T-cell (primary cell): ENCODE results near the gene FLT3LG. TPM values are rescaled to one million over a fixed set of nuclear protein-coding genes. Genes with fewer than 3 reads are reported as not detected.

Experiments
- ATAC-seq, 4 experiments: fragments of 200-7000 bp in 3 of 4; fragments of 150-1000 bp in 1 of 4; cut with Tn5 transposase; replicated peaks in 1 of 4; 1 replicate in 3 of 4; 2 replicates in 1 of 4; pipeline ENCODE4 v1.10.0; 2021; ENCODE audit warnings: moderate library complexity in 3 of 4, mild to moderate bottlenecking in 2 of 4, moderate number of reproducible peaks in 1 of 4
- CTCF ChIA-PET, 2 donors: fragments of 300-600 bp; sonication (Branson Sonifier 250); formaldehyde crosslinking; loops; one replicate each; lab custom pipeline; 2022; ENCODE audit warnings: antibody characterized with exemption in 2 of 2; lab: Charles Lee
- POLR2A ChIA-PET, 2 donors: fragments of 300-600 bp; sonication (Branson Sonifier 250); formaldehyde crosslinking; loops; one replicate each; lab custom pipeline; 2022; ENCODE audit warnings: antibody characterized with exemption in 2 of 2; lab: Charles Lee
- DNase-seq, 35 experiments: peaks; one replicate each; pipeline versions ENCODE4 v3.0.0 to v3.0.0-alpha.2; 2013 to 2023
- H3K27ac ChIP-seq: one replicate; pipeline ENCODE4 v1.5.1; 2013; ENCODE audit warnings: low read length
- H3K27me3 ChIP-seq, 2 experiments: replicated peaks in 1 of 2; 1 replicate in 1 of 2; 2 replicates in 1 of 2; pipeline versions ENCODE4 v1.6.1 to v1.7.0; 2013; ENCODE audit warnings: low read length in 1 of 2, mixed read lengths in 1 of 2; ENCODE audit not compliant: control insufficient read depth in 2 of 2, insufficient read depth in 2 of 2; ENCODE audit errors: extremely low read depth in 1 of 2
- H3K36me3 ChIP-seq, 2 donors: 1 replicate in 1 of 2; 2 replicates in 1 of 2; pipeline versions ENCODE4 v1.6.1 to v1.7.0; 2013; ENCODE audit warnings: low read length in 1 of 2; ENCODE audit not compliant: control insufficient read depth in 2 of 2, insufficient read depth in 1 of 2; ENCODE audit errors: extremely low read depth in 1 of 2
- H3K4me1 ChIP-seq, 2 experiments: 1 replicate in 1 of 2; 2 replicates in 1 of 2; pipeline versions ENCODE4 v1.6.1 to v1.7.0; 2013; ENCODE audit warnings: low read length in 2 of 2, mixed read lengths in 1 of 2; ENCODE audit not compliant: insufficient read depth in 2 of 2, control insufficient read depth in 1 of 2; ENCODE audit errors: extremely low read depth in 1 of 2
- H3K4me3 ChIP-seq, 2 donors: 1 replicate in 1 of 2; 2 replicates in 1 of 2; pipeline versions ENCODE4 v1.5.1 to v1.7.0; 2013; ENCODE audit warnings: mild to moderate bottlenecking in 2 of 2, low read length in 1 of 2, moderate library complexity in 1 of 2; ENCODE audit not compliant: control insufficient read depth in 1 of 2; ENCODE audit errors: extremely low read depth in 1 of 2
- H3K9me3 ChIP-seq: 2 replicates; pipeline ENCODE4 v1.7.0; 2013
- H3K27ac Mint-ChIP-seq, 2 donors: one replicate each; pipeline ENCODE4 v1.8.0; 2020 to 2021; ENCODE audit warnings: mild to moderate bottlenecking in 2 of 2, mixed read lengths in 2 of 2
- H3K27me3 Mint-ChIP-seq, 2 donors: one replicate each; pipeline ENCODE4 v1.8.0; 2021 to 2022; ENCODE audit warnings: mixed read lengths in 2 of 2
- H3K36me3 Mint-ChIP-seq: one replicate; pipeline ENCODE4 v1.8.0; 2021; ENCODE audit warnings: mixed read lengths
- H3K4me1 Mint-ChIP-seq, 3 donors: one replicate each; pipeline ENCODE4 v1.8.0; 2020 to 2022; ENCODE audit warnings: mixed read lengths in 3 of 3, mild to moderate bottlenecking in 1 of 3
- H3K4me3 Mint-ChIP-seq, 3 donors: one replicate each; pipeline ENCODE4 v1.8.0; 2020 to 2022; ENCODE audit warnings: mild to moderate bottlenecking in 3 of 3, mixed read lengths in 3 of 3, moderate library complexity in 3 of 3
- H3K9me3 Mint-ChIP-seq, 3 donors: one replicate each; pipeline ENCODE4 v1.8.0; 2020 to 2022; ENCODE audit warnings: mixed read lengths in 3 of 3
- WGBS: methylation state at CpG from one replicate; pipeline ENCODE4 v1.1.5; 2013; ENCODE audit warnings: missing lambda C conversion rate; ENCODE audit not compliant: insufficient coverage; 5-methylcytosine and 5-hydroxymethylcytosine counted together
- total RNA-seq, 35 experiments: library from RNA in 6 of 35; stranded (reverse) in 6 of 35; fragments of 120-200 nt in 1 of 35; gene quantifications; one replicate each; pipeline versions ENCODE4 v1.2.1 to v1.2.4 and lab custom pipeline; 2013 to 2026

Gene FLT3LG
- total RNA-seq, 5 donors from 2014 or later (not counting 1 experiment from before 2014, with no cell fraction given) = 238 to 356 (median 260) TPM

GRCh38 chr19:49428547-49429451 lies 45.2 kb upstream of the FLT3LG start:
- peaks cover 52 to 65% (median 64%) of the 10 kb centered on the region in 3 donors for H3K4me1 Mint-ChIP-seq
- H3K4me3 Mint-ChIP-seq = peak overlapping the region; percentile 37 to 62 (median 49)
- Histone ChIP-seq H3K4me1 (peaks cover 7 to 61% of the 10 kb centered on the region in 2 experiments), H3K27me3 (peaks cover 16 to 99% of the 10 kb centered on the region in 2 experiments), H3K4me3 (peak overlapping the region in 1 of 2 donors; percentile 2), H3K27ac (no peak overlapping the region), H3K36me3 (no peaks in the 10 kb centered on the region), H3K9me3 (no peaks in the 10 kb centered on the region)
- no peak for ATAC-seq
- no peak for DNase-seq
- no peak overlapping the region for H3K27ac Mint-ChIP-seq
- ChIA-PET POLR2A (no interaction called here), CTCF (interaction anchor here in 1 of 2 donors (0.7 kb wide), 1 partner anchor 88 kb away, joined by 3 read pairs; no protein-coding TSS in a partner anchor)
- H3K27me3 Mint-ChIP-seq = peaks cover 71 to 91% of the 10 kb centered on the region in 2 donors
- H3K9me3 Mint-ChIP-seq = no peaks in the 10 kb centered on the region
- H3K36me3 Mint-ChIP-seq = peaks cover 6% of the 10 kb centered on the region
- WGBS = 31% methylated on average over 13 of the region's 29 CpGs

- peaks cover 43 to 53% (median 52%) of the 10 kb centered on the region in 3 donors for H3K4me1 Mint-ChIP-seq
- no peaks in the 10 kb centered on the region for H3K9me3 ChIP-seq
- POLR2A ChIA-PET = no interaction called here
Observed at GRCh38 chr19:49430172-49430677, 43.8 kb upstream of the FLT3LG start.

GRCh38 chr19:49430678-49431329 lies 43.2 kb upstream of the FLT3LG start:
- no peaks in the 10 kb centered on the region for H3K36me3 ChIP-seq
- no peak overlapping the region for H3K27ac ChIP-seq
- no peaks in the 10 kb centered on the region for H3K9me3 Mint-ChIP-seq
- no peak overlapping the region for H3K4me3 ChIP-seq
- POLR2A ChIA-PET = no interaction called here
- CTCF ChIA-PET = interaction anchor here in 1 of 2 donors (0.6 kb wide), 1 partner anchor 118 kb away, joined by 10 read pairs; no protein-coding TSS in a partner anchor
- peak in 1 of 35 experiments; percentile 48 for DNase-seq
- no peaks in the 10 kb centered on the region for H3K9me3 ChIP-seq
- peaks cover 71 to 92% of the 10 kb centered on the region in 2 donors for H3K27me3 Mint-ChIP-seq
- H3K4me1 ChIP-seq = peaks cover 7 to 59% of the 10 kb centered on the region in 2 experiments
- ATAC-seq = peak in 1 of 4 experiments; percentile 37
- H3K36me3 Mint-ChIP-seq = peaks cover 6% of the 10 kb centered on the region
- peaks cover 13 to 100% of the 10 kb centered on the region in 2 experiments for H3K27me3 ChIP-seq
- peak overlapping the region in 1 of 2 donors; percentile 52 for H3K27ac Mint-ChIP-seq
- no peak overlapping the region for H3K4me3 Mint-ChIP-seq
- H3K4me1 Mint-ChIP-seq = peaks cover 39 to 52% (median 48%) of the 10 kb centered on the region in 3 donors
- WGBS = 55% methylated on average over 26 of the region's 28 CpGs

More at GRCh38 chr19:49430172-49430677, 43.8 kb upstream of the FLT3LG start:
- Histone ChIP-seq H3K27ac (no peak overlapping the region), H3K36me3 (no peaks in the 10 kb centered on the region), H3K4me3 (no peak overlapping the region), H3K4me1 (peaks cover 7 to 58% of the 10 kb centered on the region in 2 experiments), H3K27me3 (peaks cover 16 to 100% of the 10 kb centered on the region in 2 experiments)
- ATAC-seq (no peak), DNase-seq (no peak)
- H3K36me3 Mint-ChIP-seq = peaks cover 6% of the 10 kb centered on the region
- H3K4me3 Mint-ChIP-seq = no peak overlapping the region
- H3K27me3 Mint-ChIP-seq = peaks cover 71 to 92% of the 10 kb centered on the region in 2 donors
- H3K9me3 Mint-ChIP-seq = no peaks in the 10 kb centered on the region
- WGBS = 57% methylated on average over 8 of the region's 9 CpGs
- CTCF ChIA-PET = no interaction called here
- H3K27ac Mint-ChIP-seq = peak overlapping the region in 1 of 2 donors; percentile 32

GRCh38 chr19:49431330-49431749 lies 42.7 kb upstream of the FLT3LG start:
- Histone ChIP-seq H3K4me1 (peaks cover 7 to 59% of the 10 kb centered on the region in 2 experiments), H3K9me3 (no peaks in the 10 kb centered on the region), H3K27ac (no peak overlapping the region), H3K36me3 (no peaks in the 10 kb centered on the region), H3K27me3 (peaks cover 11 to 100% of the 10 kb centered on the region in 2 experiments), H3K4me3 (no peak overlapping the region)
- no peak overlapping the region for H3K4me3 Mint-ChIP-seq
- H3K4me1 Mint-ChIP-seq = peaks cover 41 to 52% (median 49%) of the 10 kb centered on the region in 3 donors
- peaks cover 70 to 92% of the 10 kb centered on the region in 2 donors for H3K27me3 Mint-ChIP-seq
- POLR2A ChIA-PET = no interaction called here
- ATAC-seq (peak in 1 of 4 experiments; percentile 48), DNase-seq (peak in 2 of 35 experiments; percentile 29 to 54)
- H3K27ac Mint-ChIP-seq = no peak overlapping the region
- 39% methylated on average over 24 of the region's 29 CpGs for WGBS
- no peaks in the 10 kb centered on the region for H3K9me3 Mint-ChIP-seq
- H3K36me3 Mint-ChIP-seq = peaks cover 6% of the 10 kb centered on the region
- CTCF ChIA-PET = interaction anchor here in 1 of 2 donors (0.6 kb wide), 1 partner anchor 118 kb away, joined by 10 read pairs; no protein-coding TSS in a partner anchor

- Histone ChIP-seq H3K27ac (no peak overlapping the region), H3K36me3 (no peaks in the 10 kb centered on the region), H3K27me3 (peaks cover 11 to 100% of the 10 kb centered on the region in 2 experiments), H3K9me3 (no peaks in the 10 kb centered on the region), H3K4me1 (peaks cover 7 to 60% of the 10 kb centered on the region in 2 experiments), H3K4me3 (peak overlapping the region in 1 of 2 donors; percentile 32)
- H3K27ac Mint-ChIP-seq = peak overlapping the region in 1 of 2 donors; percentile 19
- ChIA-PET POLR2A (no interaction called here), CTCF (no interaction called here)
- DNase-seq = peak in 4 of 35 experiments; percentile 29 to 50 (median 34)
- H3K9me3 Mint-ChIP-seq = no peaks in the 10 kb centered on the region
- 17% methylated on average over 54 of the region's 63 CpGs for WGBS
- H3K36me3 Mint-ChIP-seq = no peaks in the 10 kb centered on the region
- H3K4me3 Mint-ChIP-seq = peak overlapping the region in 1 of 3 donors; percentile 42
- peaks cover 68 to 92% of the 10 kb centered on the region in 2 donors for H3K27me3 Mint-ChIP-seq
- ATAC-seq = peak; percentile 57 to 61 (median 60)
- peaks cover 37 to 52% (median 45%) of the 10 kb centered on the region in 3 donors for H3K4me1 Mint-ChIP-seq
Observed at GRCh38 chr19:49432141-49433073, 41.6 kb upstream of the FLT3LG start.
